Right atrium auricular region (tissue), 2 donors: ENCODE data around the gene DBX2. TPM values are rescaled to one million over a fixed set of nuclear protein-coding genes. Genes with fewer than 3 reads are reported as not detected.
"Not testable (repeated sequence)": the region's sequence is repeated elsewhere in the genome, so short reads cannot be mapped to it uniquely, and the experiment has no call there.

Experiments used
- DNase-seq: peaks from one replicate; pipeline ENCODE4 v3.0.0-alpha.2; 2019; ENCODE audit warnings: low spot score
- H3K27ac ChIP-seq, 2 donors: fragments of 200-600 bp; sonication (generic); 1 replicate in 1 of 2; 2 replicates in 1 of 2; pipeline ENCODE4 v1.5.1; 2016 to 2019
- H3K27me3 ChIP-seq, 2 donors: fragments of 200-600 bp; sonication (generic); one replicate each; pipeline versions ENCODE4 v1.5.1 to v1.6.0; 2017 to 2019
- H3K36me3 ChIP-seq: fragments of 200-600 bp; sonication (generic); one replicate; pipeline ENCODE4 v1.5.1; 2016
- H3K4me1 ChIP-seq, 2 donors: fragments of 200-600 bp; sonication (generic); one replicate each; pipeline versions ENCODE4 v1.5.1 to v1.6.0; 2017 to 2019
- H3K4me3 ChIP-seq, 2 donors: fragments of 200-600 bp; sonication (generic); 1 replicate in 1 of 2; 2 replicates in 1 of 2; pipeline ENCODE4 v1.5.1; 2017 to 2019; ENCODE audit warnings: mild to moderate bottlenecking in 1 of 2, moderate library complexity in 1 of 2
- H3K9me3 ChIP-seq, 2 donors: fragments of 200-600 bp; sonication (generic); one replicate each; pipeline ENCODE4 v1.5.1; 2019
- total RNA-seq, 2 donors: library from RNA; depleted of rRNA; stranded (reverse); fragments of >200 nt; gene quantifications; one replicate each; pipeline ENCODE4 v1.1.0, GENCODE V29; 2016
- TF ChIP-seq, protein P1 (sequence below), 2 donors: fragments of 200-600 bp; sonication (generic); IDR thresholded peaks; one replicate each; pipeline ENCODE4 v1.5.1; 2019; ENCODE audit warnings: antibody characterized with exemption in 2 of 2

DBX2 gene
- under 1 TPM; 0.19 to 0.51 TPM for total RNA-seq

- Histone ChIP-seq H3K4me1 (peaks cover 0 to 12% of the 10 kb centered on the region in 2 donors), H3K27me3 (peaks cover 0 to 3% of the 10 kb centered on the region in 2 donors), H3K4me3 (peak within 1 kb of the TSS; percentile 24 to 43), H3K27ac (no peak within 1 kb of the TSS), H3K9me3 (no peaks in the 10 kb centered on the region), H3K36me3 (no peaks in the 10 kb centered on the region)
- TF ChIP-seq, protein P1, sequence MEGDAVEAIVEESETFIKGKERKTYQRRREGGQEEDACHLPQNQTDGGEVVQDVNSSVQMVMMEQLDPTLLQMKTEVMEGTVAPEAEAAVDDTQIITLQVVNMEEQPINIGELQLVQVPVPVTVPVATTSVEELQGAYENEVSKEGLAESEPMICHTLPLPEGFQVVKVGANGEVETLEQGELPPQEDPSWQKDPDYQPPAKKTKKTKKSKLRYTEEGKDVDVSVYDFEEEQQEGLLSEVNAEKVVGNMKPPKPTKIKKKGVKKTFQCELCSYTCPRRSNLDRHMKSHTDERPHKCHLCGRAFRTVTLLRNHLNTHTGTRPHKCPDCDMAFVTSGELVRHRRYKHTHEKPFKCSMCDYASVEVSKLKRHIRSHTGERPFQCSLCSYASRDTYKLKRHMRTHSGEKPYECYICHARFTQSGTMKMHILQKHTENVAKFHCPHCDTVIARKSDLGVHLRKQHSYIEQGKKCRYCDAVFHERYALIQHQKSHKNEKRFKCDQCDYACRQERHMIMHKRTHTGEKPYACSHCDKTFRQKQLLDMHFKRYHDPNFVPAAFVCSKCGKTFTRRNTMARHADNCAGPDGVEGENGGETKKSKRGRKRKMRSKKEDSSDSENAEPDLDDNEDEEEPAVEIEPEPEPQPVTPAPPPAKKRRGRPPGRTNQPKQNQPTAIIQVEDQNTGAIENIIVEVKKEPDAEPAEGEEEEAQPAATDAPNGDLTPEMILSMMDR (IDR thresholded peaks at IDR 0.05): no peak
- DNase-seq: no peak
Observed at GRCh38 chr12:45050751-45051571, at the start of gene DBX2. DBX2 (minus strand) TSS chr12:45051099; CDS start chr12:45050927, 172 bp downstream.

DNA sequence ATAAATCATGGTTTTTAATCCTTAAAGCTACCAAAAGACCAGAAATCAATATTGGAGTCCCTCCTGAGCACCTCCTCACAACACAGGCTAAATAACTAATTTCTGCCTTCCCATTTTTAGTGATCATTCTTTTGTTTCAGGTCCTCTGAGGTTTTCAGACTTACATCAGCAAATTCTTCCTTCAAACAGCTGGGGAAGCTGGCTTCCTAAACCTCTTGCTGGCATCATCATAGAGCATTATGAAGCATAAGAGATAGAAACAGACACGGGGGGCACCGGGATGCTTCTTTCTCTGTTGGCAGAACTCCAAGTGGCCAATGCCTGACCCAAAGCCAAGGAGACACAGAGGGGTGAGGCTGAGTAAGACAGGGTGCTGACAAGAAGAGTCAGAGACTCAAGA, 47.9 kb upstream of the DBX2 start:
- Histone ChIP-seq H3K9me3 (no peaks in the 10 kb centered on the region), H3K36me3 (no peaks in the 10 kb centered on the region), H3K4me1 (no peaks in the 10 kb centered on the region), H3K4me3 (no peak overlapping the region), H3K27ac (no peak overlapping the region), H3K27me3 (peaks cover 0 to 4% of the 10 kb centered on the region in 2 donors)
- TF ChIP-seq, protein P1 (IDR thresholded peaks at IDR 0.05): no peak
- no peak for DNase-seq

GRCh38 chr12:45095417-45095816, 44.5 kb upstream of the DBX2 start:
- not testable (repeated sequence) for H3K4me3 ChIP-seq, H3K27me3 ChIP-seq, H3K9me3 ChIP-seq, H3K36me3 ChIP-seq, H3K4me1 ChIP-seq, H3K27ac ChIP-seq, DNase-seq

- TF ChIP-seq, protein P1 (IDR thresholded peaks at IDR 0.05): no peak
- no peak for DNase-seq
- Histone ChIP-seq H3K27me3 (peaks cover 0 to 3% of the 10 kb centered on the region in 2 donors), H3K27ac (no peak overlapping the region), H3K9me3 (no peaks in the 10 kb centered on the region), H3K36me3 (no peaks in the 10 kb centered on the region), H3K4me1 (no peaks in the 10 kb centered on the region), H3K4me3 (no peak overlapping the region)
Observed at GRCh38 chr12:45093051-45093450, 42.2 kb upstream of the DBX2 start.

GRCh38 chr12:45089411-45090075, 38.6 kb upstream of the DBX2 start:
- no peaks in the 10 kb centered on the region for H3K4me1 ChIP-seq
- no peaks in the 10 kb centered on the region for H3K27me3 ChIP-seq
- no peaks in the 10 kb centered on the region for H3K36me3 ChIP-seq
- peak overlapping the region in 1 of 2 donors; percentile 9 for H3K27ac ChIP-seq
- no peak for DNase-seq
- no peak overlapping the region for H3K4me3 ChIP-seq
- TF ChIP-seq, protein P1 (IDR thresholded peaks at IDR 0.05): no peak
- H3K9me3 ChIP-seq: peaks cover 0 to 11% of the 10 kb centered on the region in 2 donors

DNA sequence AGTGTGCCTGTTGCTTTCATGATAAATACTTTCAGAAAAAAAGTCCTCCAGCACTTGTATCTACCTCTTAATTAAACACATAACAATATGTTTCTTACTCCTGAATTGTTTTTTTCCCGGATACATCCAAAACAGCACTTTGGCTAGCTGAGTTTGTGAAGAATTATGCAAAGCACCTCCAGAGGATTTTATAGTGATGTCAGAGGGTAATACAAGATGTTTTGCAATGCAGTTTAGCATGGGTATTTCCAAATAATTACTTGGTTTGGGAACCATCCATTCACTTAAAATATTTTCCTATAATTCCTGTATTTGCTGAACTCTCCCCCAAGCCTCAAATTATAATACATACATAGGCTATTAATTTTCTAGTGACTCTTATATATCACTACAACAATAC, 37.7 kb upstream of the DBX2 start:
- TF ChIP-seq, protein P1 (IDR thresholded peaks at IDR 0.05): no peak

GRCh38 chr12:45084248-45084647, 33.3 kb upstream of the DBX2 start:
- not testable (repeated sequence) for H3K36me3 ChIP-seq, H3K4me1 ChIP-seq, H3K4me3 ChIP-seq, H3K27me3 ChIP-seq, H3K27ac ChIP-seq, DNase-seq
- H3K9me3 ChIP-seq: peaks cover 0 to 11% of the 10 kb centered on the region in 2 donors

More for the DNA sequence above, 37.7 kb upstream of the DBX2 start:
- H3K27me3 ChIP-seq: no peaks in the 10 kb centered on the region
- DNase-seq: no peak
- peaks cover 0 to 11% of the 10 kb centered on the region in 2 donors for H3K9me3 ChIP-seq
- no peaks in the 10 kb centered on the region for H3K36me3 ChIP-seq
- H3K27ac ChIP-seq: no peak overlapping the region
- H3K4me3 ChIP-seq: no peak overlapping the region
- no peaks in the 10 kb centered on the region for H3K4me1 ChIP-seq
